ENCODE data around the gene DBH. TPM values are rescaled to one million over a fixed set of nuclear protein-coding genes. Genes with fewer than 3 reads are reported as not detected.

The DBH gene
- total RNA-seq, 1 donor from 2014 or later, result not detected

DNA sequence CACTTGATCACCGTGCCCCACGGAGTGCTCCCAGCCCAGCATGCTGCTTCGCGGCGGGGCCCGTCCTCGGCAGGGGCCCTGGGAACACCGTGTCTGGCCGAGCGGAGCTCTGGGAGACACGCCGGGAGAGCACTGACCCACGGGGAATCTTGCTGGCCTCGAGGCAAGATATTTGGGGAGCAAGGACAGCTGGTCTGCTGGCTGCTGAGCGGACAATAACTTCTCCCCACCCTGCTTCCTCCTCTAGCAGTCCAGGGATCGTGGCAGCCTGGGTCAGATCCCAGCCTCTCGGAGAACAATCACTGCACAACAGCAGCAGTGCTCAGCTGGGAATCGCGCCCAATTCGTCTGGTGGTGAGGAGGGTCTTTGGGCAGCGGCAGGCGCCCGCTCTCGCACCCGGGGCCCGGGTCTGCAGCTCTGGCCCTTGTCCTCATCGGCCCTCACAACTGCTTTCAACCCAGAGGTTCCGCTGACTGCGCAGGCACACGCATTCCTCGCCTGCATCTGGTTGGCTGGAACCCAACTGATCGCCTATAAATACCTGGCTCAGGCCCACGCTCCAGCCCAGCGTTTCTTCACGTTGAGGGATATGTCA is 43.4 kb downstream of the DBH start:
- Mint-ChIP-seq H3K4me3 (no peak overlapping the region), H3K9me3 (no peaks in the 10 kb centered on the region), H3K27ac (no peak overlapping the region), H3K4me1 (peaks cover 45% of the 10 kb centered on the region), H3K36me3 (ENCODE audit: low read depth) (no peaks in the 10 kb centered on the region), H3K27me3 (no peaks in the 10 kb centered on the region)
- no peak for DNase-seq
- intact Hi-C loops (cut with micrococcal nuclease), result no loop called here

- no peak overlapping the region for H3K4me3 Mint-ChIP-seq
- intact Hi-C loops (cut with micrococcal nuclease), result no loop called here
- peaks cover 42% of the 10 kb centered on the region for H3K4me1 Mint-ChIP-seq
- no peak overlapping the region for H3K27ac Mint-ChIP-seq
- H3K9me3 Mint-ChIP-seq, result no peaks in the 10 kb centered on the region
- no peak for DNase-seq
- H3K36me3 Mint-ChIP-seq (ENCODE audit: low read depth), result no peaks in the 10 kb centered on the region
- H3K27me3 Mint-ChIP-seq, result no peaks in the 10 kb centered on the region
These were observed 44.2 kb downstream of the DBH start for GRCh38 chr9:133680250-133680975.

GRCh38 chr9:133680976-133681657 is 45.0 kb downstream of the DBH start:
- no peak overlapping the region for H3K27ac Mint-ChIP-seq
- peaks cover 37% of the 10 kb centered on the region for H3K4me1 Mint-ChIP-seq
- H3K9me3 Mint-ChIP-seq, result no peaks in the 10 kb centered on the region
- intact Hi-C loops (cut with micrococcal nuclease), result no loop called here
- no peaks in the 10 kb centered on the region for H3K36me3 Mint-ChIP-seq (ENCODE audit: low read depth)
- no peaks in the 10 kb centered on the region for H3K27me3 Mint-ChIP-seq
- no peak overlapping the region for H3K4me3 Mint-ChIP-seq
- DNase-seq, result no peak

DNA sequence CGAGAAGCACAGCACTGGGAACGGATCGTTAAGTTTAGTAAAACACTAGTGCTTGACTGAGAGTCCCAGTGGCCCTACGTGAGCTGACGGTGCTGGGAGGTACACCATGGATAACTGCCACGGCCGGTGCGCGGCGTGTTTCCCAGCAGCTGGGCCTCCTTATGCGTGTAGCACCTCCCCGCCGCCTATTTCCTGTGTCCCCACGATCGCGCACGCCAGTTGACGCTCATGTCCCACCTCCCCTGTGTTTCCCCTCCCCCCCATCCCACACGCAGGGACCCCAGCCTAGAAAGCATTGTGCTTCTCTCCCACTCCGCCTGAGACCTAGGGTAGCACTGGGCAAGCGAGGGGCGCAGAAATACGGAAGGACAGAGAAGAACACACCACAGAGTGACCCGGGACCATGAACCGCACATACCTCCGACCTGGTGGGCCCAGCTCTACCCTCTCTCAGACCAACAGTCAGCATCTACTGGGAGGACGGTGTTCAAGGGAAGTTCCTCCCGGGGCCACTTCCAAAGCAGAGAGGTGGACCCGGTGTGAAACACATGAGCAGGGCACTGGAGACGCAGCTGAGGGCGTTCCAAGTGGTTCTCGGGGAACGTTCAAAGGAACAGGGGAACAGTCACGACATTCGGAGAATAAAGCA is 45.6 kb downstream of the DBH start:
- Mint-ChIP-seq H3K9me3 (no peaks in the 10 kb centered on the region), H3K4me3 (no peak overlapping the region), H3K27ac (no peak overlapping the region), H3K27me3 (no peaks in the 10 kb centered on the region), H3K36me3 (ENCODE audit: low read depth) (no peaks in the 10 kb centered on the region), H3K4me1 (peaks cover 32% of the 10 kb centered on the region)
- DNase-seq, result no peak
- intact Hi-C loops (cut with micrococcal nuclease), result no loop called here

DNA sequence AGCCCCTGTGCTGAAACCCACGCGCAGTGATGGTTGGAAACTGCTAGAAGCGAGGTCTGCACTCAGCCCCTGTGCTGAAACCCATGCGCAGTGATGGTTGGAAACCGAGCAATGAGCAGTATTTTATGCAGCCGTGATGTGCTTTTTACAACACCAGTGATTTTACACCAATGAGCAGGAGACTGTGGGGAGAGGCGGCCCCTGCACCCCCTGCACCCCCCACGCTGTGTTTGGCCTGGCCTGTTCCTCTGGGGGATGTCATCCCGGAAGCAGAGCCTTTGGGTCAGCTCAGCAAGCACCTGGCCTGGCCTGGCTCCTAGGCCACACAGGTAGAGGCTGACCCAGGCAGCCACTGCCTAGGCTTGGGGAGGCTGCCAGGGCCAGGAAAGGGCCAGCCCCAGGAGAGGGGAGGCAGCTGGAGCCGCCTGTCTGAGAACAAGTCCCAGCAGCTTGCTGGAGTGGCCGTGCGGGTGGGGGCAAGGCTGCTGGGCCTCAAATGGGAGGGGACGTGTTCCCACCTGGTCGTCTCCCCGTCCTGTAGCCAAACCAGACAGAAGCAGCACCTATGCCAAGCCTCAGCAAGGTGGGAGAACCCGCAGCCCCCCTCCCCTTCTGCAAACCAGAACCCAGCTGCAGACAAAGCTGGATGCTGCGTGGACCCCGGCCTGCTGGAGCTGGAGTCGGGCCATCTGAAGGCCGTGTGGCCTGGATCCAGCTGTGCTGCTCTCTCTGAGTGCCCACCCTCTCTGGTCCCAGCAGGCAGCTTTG is 46.8 kb downstream of the DBH start:
- Mint-ChIP-seq H3K4me3 (peak overlapping the region; percentile 82), H3K36me3 (ENCODE audit: low read depth) (no peaks in the 10 kb centered on the region), H3K9me3 (no peaks in the 10 kb centered on the region), H3K4me1 (peaks cover 23% of the 10 kb centered on the region), H3K27ac (peak overlapping the region; percentile 99), H3K27me3 (no peaks in the 10 kb centered on the region)
- DNase-seq, result no peak
- intact Hi-C loops (cut with micrococcal nuclease), result no loop called here

- intact Hi-C loops (cut with micrococcal nuclease), result no loop called here
- Mint-ChIP-seq H3K9me3 (no peaks in the 10 kb centered on the region), H3K36me3 (ENCODE audit: low read depth) (no peaks in the 10 kb centered on the region), H3K27me3 (no peaks in the 10 kb centered on the region), H3K4me3 (peak overlapping the region; percentile 82), H3K4me1 (peaks cover 20% of the 10 kb centered on the region), H3K27ac (peak overlapping the region; percentile 99)
- DNase-seq, result peak; percentile 88
These were observed 47.5 kb downstream of the DBH start for GRCh38 chr9:133683586-133684120.

DNA sequence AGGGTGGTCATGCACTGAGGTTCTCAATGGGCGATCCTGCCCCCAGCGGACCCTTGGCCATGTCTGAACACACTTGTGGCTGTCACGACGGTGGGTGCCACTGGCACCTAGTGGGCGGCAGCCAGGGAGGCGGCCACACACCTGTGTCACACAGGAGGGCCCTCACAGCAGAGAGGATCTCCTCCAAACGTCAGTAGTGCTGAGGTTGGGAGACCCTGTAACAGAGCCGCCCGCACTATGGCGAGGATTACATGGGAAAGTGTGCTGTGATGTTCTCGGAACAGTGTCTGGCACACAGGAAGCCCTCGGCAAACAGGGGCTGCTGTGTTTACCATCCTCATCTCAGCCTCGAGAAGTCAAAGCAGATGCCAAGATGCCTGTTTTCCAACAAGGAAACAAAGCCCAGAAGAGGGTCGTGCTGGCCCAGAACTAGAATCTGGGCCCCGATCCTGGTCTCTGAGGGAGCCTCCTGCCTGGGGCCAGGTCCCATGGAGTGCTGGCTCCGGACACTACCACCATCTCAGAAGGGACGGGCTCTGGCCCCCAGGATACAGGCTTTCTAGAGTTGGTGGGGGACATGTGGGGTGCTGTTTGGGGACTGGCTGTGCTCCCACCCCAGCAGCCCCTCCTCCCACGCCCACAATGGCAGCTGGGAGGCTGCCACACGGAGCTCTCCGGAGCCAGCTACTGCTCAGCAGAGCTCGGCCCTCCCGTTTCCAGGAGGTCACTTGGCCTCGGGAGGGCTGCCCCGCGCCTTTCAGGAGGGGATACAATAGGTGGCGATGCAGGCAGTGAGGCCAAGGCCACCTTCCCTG is 48.2 kb downstream of the DBH start:
- Mint-ChIP-seq H3K4me3 (peak overlapping the region; percentile 82), H3K27me3 (no peaks in the 10 kb centered on the region), H3K36me3 (ENCODE audit: low read depth) (no peaks in the 10 kb centered on the region), H3K27ac (peak overlapping the region; percentile 99), H3K9me3 (no peaks in the 10 kb centered on the region), H3K4me1 (peaks cover 20% of the 10 kb centered on the region)
- no peak for DNase-seq
- intact Hi-C loops (cut with micrococcal nuclease), result no loop called here

- no peak for DNase-seq
- Mint-ChIP-seq H3K9me3 (no peaks in the 10 kb centered on the region), H3K27ac (no peak overlapping the region), H3K36me3 (ENCODE audit: low read depth) (no peaks in the 10 kb centered on the region), H3K27me3 (no peaks in the 10 kb centered on the region), H3K4me1 (peaks cover 20% of the 10 kb centered on the region), H3K4me3 (no peak overlapping the region)
- intact Hi-C loops (cut with micrococcal nuclease), result no loop called here
These were observed 48.8 kb downstream of the DBH start for GRCh38 chr9:133684936-133685361.

GRCh38 chr9:133685653-133686609 is 49.8 kb downstream of the DBH start:
- H3K27me3 Mint-ChIP-seq, result no peaks in the 10 kb centered on the region
- H3K27ac Mint-ChIP-seq, result peak overlapping the region; percentile 59
- H3K4me1 Mint-ChIP-seq, result peaks cover 20% of the 10 kb centered on the region
- no peaks in the 10 kb centered on the region for H3K36me3 Mint-ChIP-seq (ENCODE audit: low read depth)
- no peaks in the 10 kb centered on the region for H3K9me3 Mint-ChIP-seq
- no peak overlapping the region for H3K4me3 Mint-ChIP-seq
- intact Hi-C loops (cut with micrococcal nuclease), result loop anchor here (2.0 kb wide), 1 partner anchor 15 kb away; no protein-coding TSS in a partner anchor
- no peak for DNase-seq

- Mint-ChIP-seq H3K36me3 (ENCODE audit: low read depth) (no peaks in the 10 kb centered on the region), H3K27me3 (no peaks in the 10 kb centered on the region)
- DNase-seq, result no peak
These were observed 50.7 kb downstream of the DBH start for GRCh38 chr9:133686642-133687575.

More at GRCh38 chr9:133686642-133687575, 50.7 kb downstream of the DBH start:
- intact Hi-C loops (cut with micrococcal nuclease), result loop anchor here (2.0 kb wide), 1 partner anchor 14 kb away; no protein-coding TSS in a partner anchor
- no peaks in the 10 kb centered on the region for H3K9me3 Mint-ChIP-seq
- no peak overlapping the region for H3K4me3 Mint-ChIP-seq
- peaks cover 17% of the 10 kb centered on the region for H3K4me1 Mint-ChIP-seq
- H3K27ac Mint-ChIP-seq, result no peak overlapping the region
